Large intestine (tissue), 3 donors: ENCODE measurements around the gene WDR62. TPM values are rescaled to one million over a fixed set of nuclear protein-coding genes. Genes with fewer than 3 reads are reported as not detected.

Experiments used
- DNase-seq, 2 donors: peaks; one replicate each; pipeline versions ENCODE4 v3.0.0 to v3.0.0-alpha.2; 2013
- H3K27ac ChIP-seq: one replicate; pipeline ENCODE4 v1.5.1; 2013; ENCODE audit warnings: low read length
- H3K27me3 ChIP-seq: 2 replicates; pipeline ENCODE4 v1.6.1; 2013; ENCODE audit warnings: low read length; ENCODE audit not compliant: control insufficient read depth, insufficient read depth
- H3K36me3 ChIP-seq: 2 replicates; pipeline ENCODE4 v1.6.1; 2013; ENCODE audit warnings: low read length; ENCODE audit not compliant: control insufficient read depth, insufficient read depth
- H3K4me1 ChIP-seq: one replicate; pipeline ENCODE4 v1.6.1; 2013; ENCODE audit warnings: low read length; ENCODE audit not compliant: control insufficient read depth, insufficient read depth
- H3K4me3 ChIP-seq: one replicate; pipeline ENCODE4 v1.5.1; 2013; ENCODE audit warnings: low read length
- H3K9me3 ChIP-seq: one replicate; pipeline ENCODE4 v1.6.1; 2013; ENCODE audit warnings: mild to moderate bottlenecking, low read depth, low read length, moderate library complexity; ENCODE audit not compliant: control insufficient read depth
- whole genome bisulfite sequencing: methylation state at CpG from one replicate; pipeline ENCODE4 v1.1.5; 2013; ENCODE audit warnings: low lambda C conversion rate; ENCODE audit not compliant: insufficient coverage; 5-methylcytosine and 5-hydroxymethylcytosine counted together
- polyA plus RNA-seq: library from polyadenylated mRNA; unstranded; fragments of 120-200 nt; gene quantifications from one replicate; pipeline ENCODE4 v1.2.1, GENCODE V29; 2013

The WDR62 gene
- polyA plus RNA-seq, 1 donor: 2.6 TPM

GRCh38 chr19:36111200-36111539 lies 56.5 kb downstream of the WDR62 start:
- Histone ChIP-seq H3K36me3 (peaks cover 18% of the 10 kb centered on the region), H3K27me3 (no peaks in the 10 kb centered on the region), H3K4me1 (peaks cover 11% of the 10 kb centered on the region), H3K27ac (no peak overlapping the region), H3K9me3 (no peaks in the 10 kb centered on the region), H3K4me3 (no peak overlapping the region)
- no peak for DNase-seq
- WGBS: no CpG with 5 or more reads among the region's 13 CpGs

GRCh38 chr19:36112678-36113077 lies 58.0 kb downstream of the WDR62 start:
- H3K27ac ChIP-seq: no peak overlapping the region
- no peaks in the 10 kb centered on the region for H3K27me3 ChIP-seq
- no CpG with 5 or more reads among the region's 10 CpGs for WGBS
- no peak for DNase-seq
- no peaks in the 10 kb centered on the region for H3K9me3 ChIP-seq
- peaks cover 13% of the 10 kb centered on the region for H3K4me1 ChIP-seq
- H3K4me3 ChIP-seq: no peak overlapping the region
- peaks cover 18% of the 10 kb centered on the region for H3K36me3 ChIP-seq

GRCh38 chr19:36113425-36113824 lies 58.7 kb downstream of the WDR62 start:
- WGBS: no CpG with 5 or more reads among the region's 34 CpGs

GRCh38 chr19:36113894-36114720 lies 59.4 kb downstream of the WDR62 start:
- peak; percentile 23 to 64 for DNase-seq
- Histone ChIP-seq H3K36me3 (peaks cover 28% of the 10 kb centered on the region), H3K4me1 (peaks cover 13% of the 10 kb centered on the region), H3K4me3 (peak overlapping the region; percentile 91), H3K9me3 (no peaks in the 10 kb centered on the region), H3K27ac (peak overlapping the region; percentile 95), H3K27me3 (no peaks in the 10 kb centered on the region)
- no CpG with 5 or more reads among the region's 48 CpGs for WGBS

More at GRCh38 chr19:36113425-36113824, 58.7 kb downstream of the WDR62 start:
- DNase-seq: no peak
- Histone ChIP-seq H3K36me3 (peaks cover 23% of the 10 kb centered on the region), H3K4me1 (peaks cover 13% of the 10 kb centered on the region), H3K27me3 (no peaks in the 10 kb centered on the region), H3K27ac (no peak overlapping the region), H3K4me3 (peak overlapping the region; percentile 91), H3K9me3 (no peaks in the 10 kb centered on the region)

- WGBS: no CpG with 5 or more reads among the region's 60 CpGs
- H3K27me3 ChIP-seq: no peaks in the 10 kb centered on the region
- H3K4me1 ChIP-seq: peaks cover 20% of the 10 kb centered on the region
- no peaks in the 10 kb centered on the region for H3K9me3 ChIP-seq
- peak within 1 kb of the TSS; percentile 91 for H3K4me3 ChIP-seq
- DNase-seq: peak; percentile 99 to 100
- H3K36me3 ChIP-seq: peaks cover 31% of the 10 kb centered on the region
- H3K27ac ChIP-seq: peak within 1 kb of the TSS; percentile 95
Measured at GRCh38 chr19:36114721-36115452, 60.2 kb downstream of the WDR62 start, which contains the start of gene POLR2I. TSS of gene POLR2I (minus strand) at chr19:36114875. CDS start at chr19:36114856, 19 bp downstream.

- H3K27me3 ChIP-seq: no peaks in the 10 kb centered on the region
- H3K4me3 ChIP-seq: peak within 1 kb of the TSS; percentile 91
- peaks cover 28% of the 10 kb centered on the region for H3K4me1 ChIP-seq
- peak within 1 kb of the TSS; percentile 95 for H3K27ac ChIP-seq
- no peak for DNase-seq
- peaks cover 33% of the 10 kb centered on the region for H3K36me3 ChIP-seq
- H3K9me3 ChIP-seq: no peaks in the 10 kb centered on the region
- no CpG with 5 or more reads among the region's 59 CpGs for WGBS
Measured at GRCh38 chr19:36115453-36116343, 61.0 kb downstream of the WDR62 start, which contains the start of gene TBCB. TSS of gene TBCB (plus strand) at chr19:36115468. CDS start at chr19:36115561, 93 bp downstream.

GRCh38 chr19:36116344-36116637 lies 61.6 kb downstream of the WDR62 start:
- peak overlapping the region; percentile 91 for H3K4me3 ChIP-seq
- no peak for DNase-seq
- H3K36me3 ChIP-seq: peaks cover 32% of the 10 kb centered on the region
- no CpG with 5 or more reads among the region's 1 CpG for WGBS
- H3K9me3 ChIP-seq: peaks cover 3% of the 10 kb centered on the region
- H3K27me3 ChIP-seq: no peaks in the 10 kb centered on the region
- no peak overlapping the region for H3K27ac ChIP-seq
- peaks cover 28% of the 10 kb centered on the region for H3K4me1 ChIP-seq

GRCh38 chr19:36120092-36120983 lies 65.6 kb downstream of the WDR62 start:
- no peak overlapping the region for H3K4me3 ChIP-seq
- H3K36me3 ChIP-seq: peaks cover 40% of the 10 kb centered on the region
- H3K4me1 ChIP-seq: peaks cover 22% of the 10 kb centered on the region
- no peak overlapping the region for H3K27ac ChIP-seq
- peak; percentile 42 to 67 for DNase-seq
- no peaks in the 10 kb centered on the region for H3K27me3 ChIP-seq
- no CpG with 5 or more reads among the region's 26 CpGs for WGBS
- H3K9me3 ChIP-seq: peaks cover 3% of the 10 kb centered on the region

- DNase-seq: no peak
- H3K27ac ChIP-seq: no peak overlapping the region
- peaks cover 46% of the 10 kb centered on the region for H3K36me3 ChIP-seq
- WGBS: no CpG with 5 or more reads among the region's 18 CpGs
- H3K9me3 ChIP-seq: peaks cover 3% of the 10 kb centered on the region
- peaks cover 19% of the 10 kb centered on the region for H3K4me1 ChIP-seq
- H3K27me3 ChIP-seq: no peaks in the 10 kb centered on the region
- no peak overlapping the region for H3K4me3 ChIP-seq
Measured at GRCh38 chr19:36120984-36121358, 66.3 kb downstream of the WDR62 start.
